ENCODE measurements around the gene MPZL2. TPM values are rescaled to one million over a fixed set of nuclear protein-coding genes. Genes with fewer than 3 reads are reported as not detected.
A peak's percentile ranks its signal among the peaks of the same experiment; 100 is the strongest.

The MPZL2 gene
- total and polyA plus RNA-seq, 2 of the 8 experiments (the other 6 are each of a cell fraction or from before 2014, with no cell fraction given), result 2.4 to 3.2 TPM

- ChIA-PET POLR2A (ENCODE audit: partially characterized antibody) (interaction anchor here (1.3 to 1.7 kb wide), 2 partner anchors 9 to 55 kb away, joined by 3 to 4 read pairs; partner anchors contain the start of gene UBE4A), CTCF (ENCODE audit: partially characterized antibody) (interaction anchor here (1.1 to 1.7 kb wide), 3 partner anchors 9 to 123 kb away, joined by 3 to 12 read pairs (median 4); no protein-coding TSS in a partner anchor)
- Histone ChIP-seq H3K27ac (ENCODE audit: low read depth, low read length) (no peak within 1 kb of the TSS), H3K23ac (ENCODE audit: insufficient read length) (no peak within 1 kb of the TSS), H2BK120ac (replicated peaks; ENCODE audit: low read depth, low read length) (no peak within 1 kb of the TSS), H2AK5ac (ENCODE audit: low read depth, low read length) (no peak within 1 kb of the TSS), H3K4me2 (ENCODE audit: insufficient read depth in 1 of 2, low read depth in 2 of 2, low read length in 2 of 2) (no peak within 1 kb of the TSS), H2BK5ac (ENCODE audit: low read depth, low read length) (no peak within 1 kb of the TSS), H3K4ac (replicated peaks; ENCODE audit: insufficient read length, low read depth, low read length) (no peak within 1 kb of the TSS), H2AFZ (ENCODE audit: low read length) (peak within 1 kb of the TSS; percentile 66), H3K9me3 (ENCODE audit: insufficient read depth in 2 of 2, low read depth in 1 of 2, low read length in 1 of 2) (no peaks in the 10 kb centered on the region), H3K23me2 (ENCODE audit: low read depth, low read length) (no peaks in the 10 kb centered on the region), H2BK15ac (ENCODE audit: low read length) (no peak within 1 kb of the TSS), H3K14ac (ENCODE audit: insufficient read length) (no peak within 1 kb of the TSS), H3K9ac (replicated peaks in 1 of 4; ENCODE audit: extremely low read depth in 1 of 4, low read depth in 3 of 4, low read length in 3 of 4) (no peak within 1 kb of the TSS), H2BK20ac (ENCODE audit: low read length) (no peak within 1 kb of the TSS), H2BK12ac (ENCODE audit: low read depth, low read length) (no peak within 1 kb of the TSS), H4K91ac (replicated peaks; ENCODE audit: insufficient read length, low read length) (no peak within 1 kb of the TSS), H3K4me1 (replicated peaks in 1 of 4; ENCODE audit: control insufficient read depth in 3 of 4, insufficient read depth in 4 of 4, low read length in 3 of 4) (no peaks in the 10 kb centered on the region), H4K8ac (ENCODE audit: extremely low read depth, insufficient read depth, low read length) (no peak within 1 kb of the TSS), H3K4me3 (ENCODE audit: extremely low read depth in 1 of 4, insufficient read depth in 2 of 4, low read depth in 3 of 4, low read length in 4 of 4) (no peak within 1 kb of the TSS), H4K5ac (ENCODE audit: insufficient read length, low read depth, low read length) (no peak within 1 kb of the TSS), H3K79me2 (ENCODE audit: control insufficient read depth in 1 of 2, insufficient read depth in 2 of 2, low read length in 2 of 2) (no peaks in the 10 kb centered on the region), H3K27me3 (replicated peaks in 1 of 4; ENCODE audit: control insufficient read depth in 3 of 4, extremely low read depth in 1 of 4, insufficient read depth in 3 of 4, low read length in 3 of 4) (no peaks in the 10 kb centered on the region), H4K20me1 (replicated peaks in 1 of 2; ENCODE audit: control insufficient read depth in 1 of 2, insufficient read depth in 2 of 2, low read length in 2 of 2) (no peaks in the 10 kb centered on the region), H3K36me3 (ENCODE audit: control insufficient read depth in 2 of 4, insufficient read depth in 4 of 4, low read length in 3 of 4) (no peaks in the 10 kb centered on the region), H3K79me1 (ENCODE audit: low read depth, low read length) (no peaks in the 10 kb centered on the region), H3K56ac (replicated peaks; ENCODE audit: insufficient read length, low read depth, low read length) (no peak within 1 kb of the TSS), H3K18ac (ENCODE audit: extremely low read depth, low read length) (no peak within 1 kb of the TSS)
- FAIRE-seq (no peak), DNase-seq (ENCODE audit: low read depth in 1 of 2, low spot score in 2 of 2) (no peak)
- 95% methylated on average over 8 of the region's 8 CpGs; no CpG with 5 or more reads in 1 of the 2 experiments for WGBS, 2 experiments (ENCODE audit: extremely low coverage in 1 of 2, insufficient coverage in 1 of 2, insufficient read length in 1 of 2, insufficient replicate concordance in 2 of 2, low coverage in 1 of 2, low lambda C conversion rate in 2 of 2, missing lambda C conversion rate in 1 of 2)
- no peak for TF ChIP-seq BRCA1 (IDR thresholded peaks at IDR 0.05; ENCODE audit: low read depth, low read length)
- TF ChIP-seq ATF3 (IDR thresholded peaks at IDR 0.05; ENCODE audit: insufficient read depth, low read depth, low read length), result no peak
- no peak for TF ChIP-seq ZNF274 (IDR thresholded peaks at IDR 0.05; ENCODE audit: borderline replicate concordance, extremely low read depth, low read length)
- no peak for TF ChIP-seq KDM4A (IDR thresholded peaks at IDR 0.05; ENCODE audit: low read depth, low read length, severe bottlenecking)
- TF ChIP-seq SIRT6 (IDR thresholded peaks at IDR 0.05; ENCODE audit: low read length), result no peak
- no peak for TF ChIP-seq RNF2 (IDR thresholded peaks at IDR 0.05; ENCODE audit: borderline replicate concordance, low read depth, low read length, missing control alignments, poor library complexity, severe bottlenecking)
- no peak for TF ChIP-seq ATF2 (IDR thresholded peaks at IDR 0.05; ENCODE audit: low read length)
- TF ChIP-seq BCL11A (IDR thresholded peaks at IDR 0.05; ENCODE audit: low read depth in 2 of 2, low read length in 2 of 2), result no peak
- TF ChIP-seq SUZ12 (IDR thresholded peaks at IDR 0.05; ENCODE audit: low read length), result no peak
These were observed 40.6 kb upstream of the MPZL2 start, which contains the start of gene CD3E for GRCh38 chr11:118304568-118305248. CD3E (plus strand) TSS chr11:118304730; CDS start chr11:118304953, 223 bp downstream.

Data from H1 (cell line).